ENCODE data around the gene PNP. TPM values are rescaled to one million over a fixed set of nuclear protein-coding genes. Genes with fewer than 3 reads are reported as not detected.

PNP gene
- total and polyA plus RNA-seq, 11 donors: 4.2 to 38.5 (median 10.5) TPM

DNA sequence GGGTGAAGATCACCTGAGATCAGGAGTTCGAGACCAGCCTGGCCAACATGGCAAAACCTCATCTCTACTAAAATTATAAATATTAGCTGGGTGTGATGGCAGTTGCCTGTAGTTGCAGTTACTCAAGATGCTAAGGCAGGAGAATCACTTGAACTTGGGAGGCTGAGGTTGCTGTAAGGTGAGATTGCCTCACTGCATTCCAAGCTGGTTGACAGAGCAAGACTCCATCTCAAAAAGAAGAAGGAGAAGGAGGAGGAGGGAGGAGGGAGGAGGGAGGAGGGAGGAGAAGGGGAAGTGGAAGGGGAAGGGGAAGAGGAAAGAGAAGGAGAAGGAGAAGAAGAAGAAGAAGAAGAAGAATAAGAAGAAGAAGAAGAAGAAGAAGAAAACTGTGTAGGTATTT, 53.1 kb downstream of the PNP start:
- ATAC-seq (no peak), DNase-seq (no peak)
- no peak overlapping the region for H3K4me3 ChIP-seq
- H3K4me1 ChIP-seq: no peaks in the 10 kb centered on the region
- peaks cover 0 to 5% (median 0%) of the 10 kb centered on the region in 12 donors for H3K9me3 ChIP-seq
- 83 to 90% (median 86%) methylated on average over 1 of the region's 1 CpG for WGBS, 4 donors
- intact Hi-C loops (cut with DNase I): no loop called here
- no peak for TF ChIP-seq CTCF (IDR thresholded peaks at IDR 0.05)
- TF ChIP-seq POLR2A (IDR thresholded peaks at IDR 0.05): no peak
- no peak overlapping the region for H3K27ac ChIP-seq
- no peaks in the 10 kb centered on the region for H3K36me3 ChIP-seq
- peaks cover 0 to 3% (median 0%) of the 10 kb centered on the region in 9 donors for H3K27me3 ChIP-seq

- TF ChIP-seq POLR2A (IDR thresholded peaks at IDR 0.05): no peak
- no peaks in the 10 kb centered on the region for H3K36me3 ChIP-seq
- intact Hi-C loops (cut with DNase I): no loop called here
- no peaks in the 10 kb centered on the region for H3K4me1 ChIP-seq
- ATAC-seq: no peak
- peaks cover 0 to 5% (median 0%) of the 10 kb centered on the region in 9 donors for H3K27me3 ChIP-seq
- H3K27ac ChIP-seq: no peak overlapping the region
- 75 to 85% (median 83%) methylated on average over 2 of the region's 2 CpGs for WGBS, 4 donors
- no peak for DNase-seq
- no peak overlapping the region for H3K4me3 ChIP-seq
- peaks cover 0 to 5% (median 0%) of the 10 kb centered on the region in 12 donors for H3K9me3 ChIP-seq
Measured at GRCh38 chr14:20524027-20524426, 54.8 kb downstream of the PNP start.

Other genes starting within 250 kb of the PNP start
- not detected for gene OR11H6, start 245.7 kb upstream of the PNP start, total RNA-seq
- gene OR11H6, start 245.7 kb upstream of the PNP start, polyA plus RNA-seq: not detected
- gene OR11H7, start 240.4 kb upstream of the PNP start, total RNA-seq: not detected
- gene OR11H7, start 240.4 kb upstream of the PNP start, polyA plus RNA-seq: not detected
- not detected for gene OR11H4, start 230.1 kb upstream of the PNP start, total RNA-seq
- not detected for gene OR11H4, start 230.1 kb upstream of the PNP start, polyA plus RNA-seq
- gene TTC5, start 163.5 kb upstream of the PNP start, total RNA-seq: 10 to 100 TPM in 4 of 9 donors, 1 to 10 TPM in 5; 6.1 to 17.0 (median 9.3) TPM
- 1 to 10 TPM; 3.2 to 7.4 TPM for gene TTC5, start 163.5 kb upstream of the PNP start, polyA plus RNA-seq
- 10 to 100 TPM; 24.5 to 85.6 (median 53.0) TPM for gene CCNB1IP1, start 136.1 kb upstream of the PNP start, total RNA-seq
- gene CCNB1IP1, start 136.1 kb upstream of the PNP start, polyA plus RNA-seq: 10 to 100 TPM; 84.9 to 99.1 TPM
- 10 to 100 TPM in 7 of 9 donors, 1 to 10 TPM in 2; 6.8 to 20.0 (median 16.2) TPM for gene PARP2, start 125.8 kb upstream of the PNP start, total RNA-seq
- gene PARP2, start 125.8 kb upstream of the PNP start, polyA plus RNA-seq: 10 to 100 TPM; 10.1 to 21.1 TPM
- 10 to 100 TPM in 4 of 9 donors, 1 to 10 TPM in 5; 4.1 to 31.3 (median 9.8) TPM for gene TEP1, start 55.9 kb upstream of the PNP start, total RNA-seq
- 1 to 10 TPM; 7.4 to 9.0 TPM for gene TEP1, start 55.9 kb upstream of the PNP start, polyA plus RNA-seq
- gene KLHL33, start 33.2 kb upstream of the PNP start, total RNA-seq: under 1 TPM; 0.07 to 1.00 (median 0.58) TPM
- gene KLHL33, start 33.2 kb upstream of the PNP start, polyA plus RNA-seq: under 1 TPM; 0.25 to 0.61 TPM
- gene OSGEP, start 14.6 kb upstream of the PNP start, total RNA-seq: 10 to 100 TPM; 16.1 to 40.9 (median 18.5) TPM
- gene OSGEP, start 14.6 kb upstream of the PNP start, polyA plus RNA-seq: 10 to 100 TPM; 21.6 to 30.0 TPM
- gene APEX1, start 14.2 kb upstream of the PNP start, total RNA-seq: 10 to 100 TPM; 60.4 to 92.6 (median 76.4) TPM
- gene APEX1, start 14.2 kb upstream of the PNP start, polyA plus RNA-seq: 100 to 1,000 TPM in 1 of 2 donors, 10 to 100 TPM in 1; 47.9 to 109 TPM
- 10 to 100 TPM; 12.3 to 25.3 (median 18.0) TPM for gene PIP4P1, start 8.0 kb upstream of the PNP start, total RNA-seq
- 10 to 100 TPM; 13.9 to 39.8 TPM for gene PIP4P1, start 8.0 kb upstream of the PNP start, polyA plus RNA-seq
- under 1 TPM in 5 of 9 donors, not detected in 4; 0.21 to 0.34 (median 0.27) TPM for gene RNASE10, start 36.1 kb downstream of the PNP start, total RNA-seq
- not detected for gene RNASE10, start 36.1 kb downstream of the PNP start, polyA plus RNA-seq
- gene RNASE9, start 91.6 kb downstream of the PNP start, total RNA-seq: not detected
- gene RNASE9, start 91.6 kb downstream of the PNP start, polyA plus RNA-seq: not detected
- gene RNASE11, start 118.6 kb downstream of the PNP start, total RNA-seq: not detected
- not detected for gene RNASE11, start 118.6 kb downstream of the PNP start, polyA plus RNA-seq
- gene RNASE12, start 122.0 kb downstream of the PNP start, total RNA-seq: not detected
- gene RNASE12, start 122.0 kb downstream of the PNP start, polyA plus RNA-seq: not detected
- not detected for gene OR6S1, start 172.3 kb downstream of the PNP start, total RNA-seq
- gene OR6S1, start 172.3 kb downstream of the PNP start, polyA plus RNA-seq: not detected
- gene RNASE4, start 215.2 kb downstream of the PNP start, total RNA-seq: 10 to 100 TPM in 3 of 9 donors, 1 to 10 TPM in 6; 4.7 to 22.2 (median 8.1) TPM
- 1 to 10 TPM; 9.8 TPM for gene RNASE4, start 215.2 kb downstream of the PNP start, polyA plus RNA-seq
- 1 to 10 TPM; 2.1 to 9.3 (median 4.0) TPM for gene ANG, start 219.4 kb downstream of the PNP start, total RNA-seq
- 1 to 10 TPM; 3.3 to 4.3 TPM for gene ANG, start 219.4 kb downstream of the PNP start, polyA plus RNA-seq